ENCODE data around the gene PTCRA.
"Not testable (repeated sequence)": the region's sequence is repeated elsewhere in the genome, so short reads cannot be mapped to it uniquely, and the experiment has no call there.

The PTCRA gene

GRCh38 chr6:42902429-42903263 lies 13.2 kb upstream of the PTCRA start:
- not testable (repeated sequence) for DNase-seq

- no peak for DNase-seq
These were observed 11.4 kb upstream of the PTCRA start for GRCh38 chr6:42904467-42904866.

GRCh38 chr6:42907336-42907735 lies 8.5 kb upstream of the PTCRA start:
- peak; percentile 52 for DNase-seq

- no peak for DNase-seq
These were observed 6.0 kb upstream of the PTCRA start for GRCh38 chr6:42909835-42910234.

- DNase-seq, result peak; percentile 73
These were observed 4.5 kb upstream of the PTCRA start for GRCh38 chr6:42911171-42912021.

DNA sequence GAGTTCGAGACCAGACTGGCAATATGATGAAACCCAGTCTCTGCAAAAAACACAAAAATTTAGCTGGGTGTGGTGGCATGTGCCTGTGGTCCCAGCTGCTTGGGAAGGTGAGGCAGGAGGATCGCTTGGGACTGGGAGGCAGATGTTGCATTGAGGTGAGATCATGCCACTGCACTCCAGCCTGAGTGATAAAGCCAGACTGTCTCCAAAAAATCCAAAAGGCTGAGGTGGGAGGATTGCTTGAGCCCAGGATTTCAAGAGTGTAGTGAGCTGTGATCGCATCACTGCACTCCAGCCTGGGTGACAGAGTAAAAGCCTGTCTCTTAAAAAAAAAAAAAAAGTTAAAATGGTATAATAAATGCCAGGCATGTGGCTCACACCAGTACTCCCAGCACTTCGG lies 1.3 kb upstream of the PTCRA start:
- DNase-seq, result no peak

GRCh38 chr6:42916288-42916687 lies 435 bp downstream of the PTCRA start:
- no peak for DNase-seq

- no peak for DNase-seq
These were observed 5.9 kb downstream of the PTCRA start for GRCh38 chr6:42921801-42922200.

DNA sequence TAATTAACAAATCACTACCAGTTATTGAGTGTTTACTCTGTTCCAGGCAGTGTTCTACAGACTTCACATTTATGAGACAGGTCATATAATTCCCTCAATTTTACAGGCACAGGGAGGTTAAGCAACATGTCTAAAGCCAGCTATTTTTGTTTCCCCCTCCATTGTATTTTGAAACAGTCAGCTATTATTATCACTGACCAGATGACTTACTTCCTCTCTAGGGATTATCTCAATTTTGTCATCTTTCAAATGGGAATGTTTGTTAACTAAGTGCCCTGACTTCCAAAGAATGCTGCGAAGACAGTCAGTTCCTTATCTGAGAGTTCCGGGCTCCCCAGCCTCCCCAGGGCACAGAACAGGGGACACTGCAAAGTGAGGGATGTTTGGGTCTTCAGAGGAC lies 7.8 kb downstream of the PTCRA start:
- no peak for DNase-seq

GRCh38 chr6:42925248-42925857 lies 9.5 kb downstream of the PTCRA start:
- DNase-seq, result no peak

DNA sequence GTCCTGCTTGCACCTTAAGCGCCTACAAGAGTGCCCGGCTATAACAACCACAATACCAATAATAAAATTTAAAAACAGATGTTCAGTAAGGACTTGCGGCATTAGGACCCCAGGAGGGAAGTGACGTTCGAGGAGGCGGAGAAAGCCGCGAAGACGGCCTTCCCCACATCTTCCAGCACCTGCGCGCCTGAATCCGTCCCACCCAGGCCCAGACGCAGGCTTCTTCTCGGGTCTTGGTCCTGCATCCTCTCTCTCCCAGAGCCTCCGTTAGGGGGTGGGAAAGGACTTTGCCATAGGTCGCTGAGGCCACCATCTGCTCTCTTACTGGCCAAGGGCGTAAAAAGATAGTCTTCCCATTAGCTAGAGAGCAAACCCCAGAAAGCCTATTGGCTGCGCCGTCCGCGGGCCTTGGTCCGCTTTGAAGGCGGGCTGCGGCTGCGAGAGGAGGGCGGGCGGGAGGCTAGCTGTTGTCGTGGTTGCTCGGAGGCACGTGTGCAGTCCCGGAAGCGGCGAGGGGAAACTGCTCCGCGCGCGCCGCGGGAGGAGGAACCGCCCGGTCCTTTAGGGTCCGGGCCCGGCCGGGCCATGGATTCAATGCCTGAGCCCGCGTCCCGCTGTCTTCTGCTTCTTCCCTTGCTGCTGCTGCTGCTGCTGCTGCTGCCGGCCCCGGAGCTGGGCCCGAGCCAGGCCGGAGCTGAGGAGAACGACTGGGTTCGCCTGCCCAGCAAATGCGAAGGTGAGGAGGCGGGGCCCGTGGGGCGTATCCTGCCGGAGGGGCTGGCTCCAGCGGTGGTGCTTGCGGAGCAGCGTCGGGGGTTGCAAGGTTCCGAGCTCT lies 13.3 kb downstream of the PTCRA start, which contains the start of gene CNPY3:
CNPY3 (plus strand) TSS at position 495 of the 835 bp plus-strand sequence; CDS start at position 586, 91 bp downstream.
- peak; percentile 95 for DNase-seq

- no peak for DNase-seq
These were observed 14.0 kb downstream of the PTCRA start for GRCh38 chr6:42929821-42930360.

DNA sequence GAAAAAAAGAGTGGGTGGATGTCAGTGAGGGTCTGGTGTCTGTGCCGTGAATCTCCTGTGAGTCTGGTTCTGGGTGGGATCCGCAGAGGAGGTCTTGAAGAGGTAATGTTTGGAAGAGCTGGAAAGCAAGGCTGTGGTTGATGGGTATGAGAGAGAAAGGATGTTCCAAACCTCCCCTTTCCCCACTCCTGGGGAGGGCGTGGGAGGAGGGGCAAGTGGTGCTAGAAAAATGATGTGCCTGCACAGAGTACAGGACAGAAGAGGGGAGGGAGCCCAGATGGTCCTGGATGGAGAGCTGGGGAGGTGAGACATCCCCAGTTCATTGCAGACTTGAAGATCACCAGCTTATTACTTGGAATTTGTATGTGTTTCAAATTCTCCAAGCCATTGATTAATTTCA lies 16.6 kb downstream of the PTCRA start:
- no peak for DNase-seq

DNA sequence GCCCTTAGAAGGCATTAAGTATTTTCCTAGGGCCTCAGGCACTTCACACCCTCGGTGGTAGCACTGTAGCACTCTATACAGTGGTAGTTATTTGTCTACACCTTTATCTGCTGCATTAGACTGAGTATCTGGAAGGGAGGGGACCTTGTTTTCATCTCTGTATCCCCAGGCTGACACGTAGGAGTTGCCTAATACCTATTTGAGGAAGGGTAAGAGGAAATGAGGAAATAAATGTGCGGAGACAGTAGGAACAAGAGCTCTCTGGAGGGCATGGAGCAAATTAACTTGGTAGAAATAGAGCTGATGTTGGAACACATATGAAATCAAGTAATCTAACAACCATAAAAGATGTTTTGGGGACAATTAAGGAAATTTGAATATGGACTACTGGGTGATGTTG lies 17.4 kb downstream of the PTCRA start:
- no peak for DNase-seq

DNA sequence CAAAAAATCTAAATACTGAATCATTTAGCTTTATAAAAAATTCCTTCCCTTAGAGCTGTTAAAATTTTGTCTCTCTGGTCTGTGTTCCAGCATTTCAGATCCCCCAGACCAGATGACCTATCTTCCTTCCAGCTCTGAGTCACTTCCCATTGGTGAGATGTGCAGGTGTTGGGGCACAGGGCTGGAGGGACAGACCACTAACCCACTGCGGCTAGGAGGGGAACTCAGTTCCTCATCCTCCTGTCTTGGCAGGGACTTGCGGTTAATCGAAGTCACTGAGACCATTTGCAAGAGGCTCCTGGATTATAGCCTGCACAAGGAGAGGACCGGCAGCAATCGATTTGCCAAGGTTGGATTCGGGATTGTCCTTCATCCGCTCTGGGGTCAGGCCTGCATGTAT lies 19.5 kb downstream of the PTCRA start:
- no peak for DNase-seq

GRCh38 chr6:42936398-42936797 lies 20.5 kb downstream of the PTCRA start:
- no peak for DNase-seq

GRCh38 chr6:42937548-42938427 lies 21.9 kb downstream of the PTCRA start:
- no peak for DNase-seq

GRCh38 chr6:42938428-42938796 lies 22.6 kb downstream of the PTCRA start:
- no peak for DNase-seq

GRCh38 chr6:42938987-42939809 lies 23.3 kb downstream of the PTCRA start:
- no peak for DNase-seq

GRCh38 chr6:42939810-42940167 lies 23.9 kb downstream of the PTCRA start:
- DNase-seq, result no peak

Data from right kidney (tissue), 1 donor.